ENCODE measurements around the gene LPAR1.

DNA sequence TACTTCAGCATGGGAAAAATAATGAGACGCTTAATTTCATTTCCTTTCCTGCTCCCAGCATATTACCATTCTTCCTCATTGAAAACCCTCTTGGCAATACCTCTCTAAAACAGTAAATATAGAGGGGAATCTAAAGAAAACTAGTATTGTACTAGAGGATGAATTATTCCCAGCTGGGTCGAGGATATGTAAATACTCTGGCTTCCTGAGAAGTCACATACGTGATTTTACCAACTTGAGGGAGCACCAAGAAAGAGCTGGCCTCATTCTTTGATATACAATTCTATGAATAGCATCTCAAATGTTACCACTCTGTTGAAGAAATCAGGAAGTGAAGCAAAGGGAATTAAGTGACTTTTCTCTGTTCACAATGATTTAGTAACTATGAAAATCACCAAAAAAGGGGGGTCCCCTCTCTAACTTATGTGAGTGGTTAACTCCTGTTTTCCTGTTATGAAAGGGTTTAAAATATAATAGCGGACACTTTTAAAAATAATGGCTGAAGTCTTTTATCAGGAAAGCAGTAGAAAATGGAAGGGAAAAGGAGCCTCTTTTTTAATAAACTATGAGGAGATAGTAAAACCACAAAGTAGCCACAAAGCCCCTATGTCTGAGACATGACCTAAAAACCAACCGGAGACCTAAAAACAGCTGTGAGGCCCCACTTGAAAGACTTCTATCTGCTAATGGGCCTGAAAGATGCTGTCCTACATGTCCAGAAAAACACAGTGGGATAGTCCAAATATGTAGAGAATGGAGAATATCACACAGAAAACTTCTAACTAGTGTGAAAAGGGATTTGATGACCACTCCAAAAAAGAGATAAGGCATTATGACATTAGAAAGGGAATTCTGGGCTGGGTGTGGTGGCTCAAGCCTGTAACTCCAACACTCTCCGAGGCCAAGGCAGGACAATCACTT is 42.6 kb downstream of the LPAR1 start:
- TF ChIP-seq RBAK (tag by site-specific recombination; IDR thresholded peaks at IDR 0.05) = no peak
- TF ChIP-seq SP7 (tag by site-specific recombination; IDR thresholded peaks at IDR 0.05) = no peak
- TF ChIP-seq, protein P1, sequence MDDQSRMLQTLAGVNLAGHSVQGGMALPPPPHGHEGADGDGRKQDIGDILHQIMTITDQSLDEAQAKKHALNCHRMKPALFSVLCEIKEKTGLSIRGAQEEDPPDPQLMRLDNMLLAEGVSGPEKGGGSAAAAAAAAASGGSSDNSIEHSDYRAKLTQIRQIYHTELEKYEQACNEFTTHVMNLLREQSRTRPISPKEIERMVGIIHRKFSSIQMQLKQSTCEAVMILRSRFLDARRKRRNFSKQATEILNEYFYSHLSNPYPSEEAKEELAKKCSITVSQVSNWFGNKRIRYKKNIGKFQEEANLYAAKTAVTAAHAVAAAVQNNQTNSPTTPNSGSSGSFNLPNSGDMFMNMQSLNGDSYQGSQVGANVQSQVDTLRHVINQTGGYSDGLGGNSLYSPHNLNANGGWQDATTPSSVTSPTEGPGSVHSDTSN (CRISPR knock-in tag; IDR thresholded peaks at IDR 0.05) = no peak
- TF ChIP-seq, protein P2, sequence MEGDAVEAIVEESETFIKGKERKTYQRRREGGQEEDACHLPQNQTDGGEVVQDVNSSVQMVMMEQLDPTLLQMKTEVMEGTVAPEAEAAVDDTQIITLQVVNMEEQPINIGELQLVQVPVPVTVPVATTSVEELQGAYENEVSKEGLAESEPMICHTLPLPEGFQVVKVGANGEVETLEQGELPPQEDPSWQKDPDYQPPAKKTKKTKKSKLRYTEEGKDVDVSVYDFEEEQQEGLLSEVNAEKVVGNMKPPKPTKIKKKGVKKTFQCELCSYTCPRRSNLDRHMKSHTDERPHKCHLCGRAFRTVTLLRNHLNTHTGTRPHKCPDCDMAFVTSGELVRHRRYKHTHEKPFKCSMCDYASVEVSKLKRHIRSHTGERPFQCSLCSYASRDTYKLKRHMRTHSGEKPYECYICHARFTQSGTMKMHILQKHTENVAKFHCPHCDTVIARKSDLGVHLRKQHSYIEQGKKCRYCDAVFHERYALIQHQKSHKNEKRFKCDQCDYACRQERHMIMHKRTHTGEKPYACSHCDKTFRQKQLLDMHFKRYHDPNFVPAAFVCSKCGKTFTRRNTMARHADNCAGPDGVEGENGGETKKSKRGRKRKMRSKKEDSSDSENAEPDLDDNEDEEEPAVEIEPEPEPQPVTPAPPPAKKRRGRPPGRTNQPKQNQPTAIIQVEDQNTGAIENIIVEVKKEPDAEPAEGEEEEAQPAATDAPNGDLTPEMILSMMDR (tag by site-specific recombination; IDR thresholded peaks at IDR 0.05) = no peak
- no peak for TF ChIP-seq MEIS1 (CRISPR knock-in tag; IDR thresholded peaks at IDR 0.05; ENCODE audit: borderline replicate concordance)
- no peak for TF ChIP-seq ZFP3 (tag by site-specific recombination; IDR thresholded peaks at IDR 0.05; ENCODE audit: low read depth)
- no peak for TF ChIP-seq ZNF580 (tag by site-specific recombination; IDR thresholded peaks at IDR 0.05)
- TF ChIP-seq ZNF629 (tag by site-specific recombination; IDR thresholded peaks at IDR 0.05) = no peak
- no peak for TF ChIP-seq ZSCAN18 (tag by site-specific recombination; IDR thresholded peaks at IDR 0.05)
- TF ChIP-seq ZNF639 (tag by site-specific recombination; IDR thresholded peaks at IDR 0.05) = no peak
- no peak for TF ChIP-seq ZNF621 (tag by site-specific recombination; IDR thresholded peaks at IDR 0.05)
